Transverse colon (tissue), 4 donors: ENCODE data around the gene SNRNP48.

Experiments
- CTCF ChIP-seq, 5 experiments: fragments of 200-600 bp in 3 of 5; fragments of 450-650 bp in 2 of 5; sonication (generic) in 3 of 5; IDR thresholded peaks; 1 replicate in 2 of 5; 2 replicates in 3 of 5; pipeline ENCODE4 v1.5.1; 2016 to 2017; ENCODE audit warnings: antibody characterized with exemption in 5 of 5, inconsistent platforms in 3 of 5, mild to moderate bottlenecking in 2 of 5, moderate library complexity in 1 of 5
- EP300 ChIP-seq: sonication (generic); formaldehyde crosslinking; IDR thresholded peaks from one replicate; pipeline ENCODE4 v1.6.1; 2017; ENCODE audit warnings: antibody characterized with exemption, low read depth
- POLR2A ChIP-seq: fragments of 450-650 bp; IDR thresholded peaks from one replicate; pipeline ENCODE4 v1.6.1; 2016; ENCODE audit warnings: antibody characterized with exemption, mild to moderate bottlenecking, moderate library complexity
- POLR2AphosphoS5 ChIP-seq, 3 donors: sonication (generic); formaldehyde crosslinking; IDR thresholded peaks; one replicate each; pipeline ENCODE4 v1.6.1; 2016; ENCODE audit warnings: antibody characterized with exemption in 3 of 3

GRCh38 chr6:7546383-7546782, 43.6 kb upstream of the SNRNP48 start:
- TF ChIP-seq CTCF (IDR thresholded peaks at IDR 0.05) (no peak), POLR2A (no peak), POLR2AphosphoS5 (IDR thresholded peaks at IDR 0.05) (no peak), EP300 (no peak)
